DMS114 treated with DMSO at 0.1 percent for 48 hours (cell line): ENCODE measurements around the gene ZNF646.

Experiments
- DNase-seq: peaks from one replicate; lab custom pipeline; 2025; ENCODE audit not compliant: unreplicated experiment; lab: John Stamatoyannopoulos, UW

The ZNF646 gene

DNA sequence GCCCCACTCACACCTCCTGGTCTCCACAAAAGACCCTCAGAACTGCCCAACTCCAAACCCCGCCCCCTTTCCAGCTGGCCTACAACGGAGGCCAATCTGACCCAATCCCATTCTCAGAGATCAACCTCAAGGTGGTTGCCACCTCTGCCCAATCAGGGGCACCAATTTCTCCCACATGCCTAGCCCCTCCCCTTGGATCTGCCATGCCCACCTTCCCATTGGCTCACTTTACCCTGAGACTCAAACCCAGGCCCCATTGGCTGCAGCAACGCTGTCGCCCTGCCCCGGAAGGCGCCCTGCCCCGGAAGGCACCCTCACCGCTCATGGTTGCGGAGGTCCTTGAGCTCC, 10.8 kb upstream of the ZNF646 start:
- no peak for DNase-seq

DNA sequence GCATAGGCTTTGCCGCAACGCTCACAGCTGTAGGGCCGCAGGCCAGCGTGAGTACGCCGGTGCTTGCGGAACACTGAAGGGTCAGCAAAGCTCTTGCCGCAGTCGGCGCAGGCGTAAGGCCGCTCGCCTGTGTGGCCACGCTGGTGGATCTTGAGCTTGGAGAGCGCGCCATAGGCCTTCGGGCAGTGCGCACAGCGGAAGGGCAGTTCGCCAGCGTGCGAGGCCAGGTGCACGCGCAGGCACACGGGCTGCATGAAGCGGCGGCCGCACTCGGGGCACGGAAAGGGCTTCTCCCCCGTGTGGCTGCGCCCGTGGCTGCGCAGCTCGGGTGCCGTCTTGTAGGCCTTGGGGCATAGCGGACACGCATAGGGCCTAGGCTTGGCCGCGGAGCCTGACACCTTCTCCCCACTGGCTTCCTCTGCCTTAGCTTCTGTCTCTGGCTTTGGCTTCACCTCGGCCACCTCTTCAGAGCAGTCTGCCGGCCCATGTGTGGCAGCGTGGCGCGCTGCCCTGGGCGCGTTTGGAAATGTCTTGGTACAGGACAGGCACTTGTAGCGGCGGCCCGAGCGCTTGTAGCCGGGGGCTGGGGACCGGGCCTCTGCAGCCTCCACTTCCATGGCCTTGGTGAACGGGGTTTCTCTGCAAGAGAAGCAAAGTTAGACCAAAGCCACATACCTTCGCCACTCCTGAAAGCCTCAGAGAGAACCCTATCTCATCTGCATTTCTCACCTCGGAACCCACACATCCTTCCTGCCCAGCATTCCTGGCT, 10.2 kb upstream of the ZNF646 start:
- DNase-seq, result no peak

DNA sequence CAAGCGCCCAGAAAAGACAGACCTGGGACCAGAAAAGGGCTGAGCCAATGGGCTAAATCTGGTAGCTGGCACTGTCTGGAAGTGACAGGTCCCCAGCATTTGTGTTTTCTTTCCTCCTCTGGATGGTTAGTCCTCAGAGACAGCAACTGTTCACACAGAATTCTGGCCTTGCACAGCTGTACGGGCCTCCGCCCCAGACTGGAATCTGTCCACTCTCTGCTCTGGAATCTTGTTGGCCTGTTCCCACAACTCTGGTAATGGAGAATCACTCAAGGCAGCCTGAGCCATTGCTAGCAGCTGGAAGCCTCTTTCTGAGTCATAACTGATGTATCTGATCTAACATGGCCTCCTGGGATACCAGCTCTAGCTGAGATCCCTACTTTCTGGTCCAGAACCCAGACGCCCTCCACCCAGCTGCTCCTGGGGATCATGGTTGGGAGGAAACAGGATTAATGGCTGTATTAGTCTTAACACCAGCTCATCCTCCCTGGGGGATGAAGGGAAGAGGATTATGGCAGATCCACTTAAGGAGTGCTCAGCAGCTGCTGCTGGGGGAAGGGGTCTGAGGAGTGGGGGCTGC, 9.2 kb upstream of the ZNF646 start:
- no peak for DNase-seq

DNA sequence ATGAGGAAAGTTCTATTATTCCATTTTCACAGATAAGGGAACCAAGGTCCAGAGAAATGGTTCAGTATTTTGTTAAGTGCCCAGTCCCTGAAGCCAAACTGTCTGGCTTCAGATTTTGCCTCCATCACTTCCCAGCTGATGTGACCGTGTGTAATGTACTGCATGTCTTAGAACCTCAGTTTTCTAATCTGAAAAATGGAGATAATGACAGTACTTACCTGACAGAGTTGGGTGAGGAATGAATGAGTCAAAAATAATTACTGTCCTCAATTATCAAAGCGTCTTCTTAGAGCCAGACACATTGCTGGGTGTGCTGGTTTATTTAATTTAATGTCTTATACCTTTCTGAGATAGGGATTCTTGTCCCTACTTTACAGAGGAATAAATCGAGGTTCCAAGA, 6.9 kb upstream of the ZNF646 start:
- no peak for DNase-seq

DNA sequence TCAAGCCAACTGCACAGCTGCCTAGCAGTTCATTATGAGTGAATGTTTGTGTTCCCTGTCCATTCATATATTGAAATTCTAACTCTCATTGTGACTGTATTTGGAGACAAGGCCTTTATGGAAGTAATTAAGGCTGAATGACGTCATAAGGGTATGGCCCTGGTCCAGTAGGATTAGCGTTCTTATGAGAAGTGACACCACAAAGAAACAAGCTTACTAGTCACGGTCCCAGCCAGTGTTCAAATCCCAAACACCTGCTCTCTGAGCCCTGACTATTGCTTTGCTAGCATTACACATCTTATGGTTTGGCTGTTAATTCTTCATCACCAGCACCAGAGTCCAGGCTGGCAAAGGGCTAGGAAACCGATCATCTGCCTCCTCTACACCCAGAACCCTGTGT, 2.4 kb upstream of the ZNF646 start:
- DNase-seq, result peak; percentile 13

DNA sequence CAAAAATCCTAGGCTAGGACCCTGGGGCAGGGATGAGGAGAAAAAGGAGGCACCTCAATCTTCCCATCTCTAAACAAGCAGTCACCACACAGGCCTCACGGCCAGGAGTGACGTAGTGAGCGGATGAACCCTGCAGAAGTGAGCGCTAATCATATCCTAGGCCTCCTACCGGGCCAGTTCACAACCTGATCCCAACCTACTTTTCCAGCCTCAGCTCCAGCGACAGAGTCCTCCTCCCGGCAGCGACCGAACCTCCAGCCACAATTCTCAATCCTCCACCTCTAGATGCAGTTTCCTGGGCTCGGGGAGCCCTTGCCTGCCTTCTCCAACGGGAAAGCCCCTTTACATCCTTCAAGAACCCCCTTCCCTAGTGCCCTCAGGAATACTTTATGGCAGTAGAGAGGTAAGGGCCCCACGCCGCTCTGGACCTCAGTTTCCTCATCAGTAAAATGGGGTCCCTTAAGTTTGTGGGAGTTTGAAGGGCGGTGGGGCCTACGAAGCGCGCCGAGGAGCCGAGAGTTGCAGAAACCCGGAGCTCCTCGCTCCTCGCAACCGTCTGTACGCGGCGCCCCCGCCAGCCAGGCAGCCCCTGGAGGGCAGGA, 1.6 kb upstream of the ZNF646 start:
- DNase-seq, result no peak

DNA sequence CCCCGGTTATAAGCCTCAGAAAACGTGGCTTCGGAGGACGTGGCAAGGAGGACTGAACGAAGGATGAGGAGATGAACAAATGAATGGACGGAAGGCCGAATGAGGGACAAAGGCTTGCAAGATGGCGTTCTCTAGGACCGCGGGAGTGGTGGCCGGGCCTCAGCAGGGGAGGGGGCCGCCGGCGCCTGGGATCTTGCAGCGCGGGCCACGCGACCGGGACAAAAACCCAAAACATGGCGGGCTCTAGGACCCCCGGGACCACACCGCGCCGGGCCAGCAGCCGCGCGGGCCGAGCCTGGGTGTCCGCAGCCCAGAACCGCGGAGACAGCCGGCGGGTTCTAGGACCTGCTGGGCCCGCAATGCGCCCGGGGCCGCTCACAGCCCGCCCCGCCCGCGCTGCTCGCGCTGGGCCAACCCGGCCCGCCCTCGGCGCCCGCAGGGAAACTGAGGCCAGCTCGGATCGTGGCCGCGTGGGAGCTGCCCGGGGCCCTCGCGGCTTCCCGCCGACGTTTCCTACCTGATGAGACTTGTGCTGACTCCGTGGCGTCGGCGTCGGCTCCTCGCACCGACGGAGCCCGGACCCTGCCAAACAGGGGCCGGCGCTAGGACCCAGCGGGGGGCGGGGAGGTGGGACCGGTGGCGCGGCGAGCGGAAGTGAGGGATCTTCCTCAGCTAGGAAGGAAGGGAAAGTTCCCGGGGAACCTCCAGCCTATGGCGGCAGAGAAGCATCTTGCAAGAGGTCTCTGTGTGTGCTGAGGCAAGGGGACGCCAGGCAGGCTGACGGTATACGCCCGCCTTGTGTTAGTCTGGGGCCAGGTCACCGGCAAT, 866 bp upstream of the ZNF646 start:
- peak; percentile 73 for DNase-seq

DNA sequence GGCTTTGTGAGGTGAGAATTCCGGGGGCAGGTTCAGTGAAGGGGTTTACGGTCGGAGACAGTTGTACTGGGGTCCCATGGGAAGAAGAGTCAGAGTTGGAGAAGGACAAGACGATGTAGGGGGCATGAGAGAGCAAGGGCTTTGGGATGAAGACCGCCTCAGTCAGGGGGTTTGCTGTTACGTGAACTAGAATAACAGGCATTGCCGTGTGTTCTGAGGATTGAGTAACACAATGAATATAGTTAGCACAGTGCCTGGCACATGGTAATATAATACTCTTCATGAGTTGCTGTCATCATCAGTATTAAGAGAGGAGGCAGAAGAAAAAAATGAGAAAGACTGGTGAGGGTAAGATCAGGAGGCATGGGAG, 577 bp downstream of the ZNF646 start:
- no peak for DNase-seq

DNA sequence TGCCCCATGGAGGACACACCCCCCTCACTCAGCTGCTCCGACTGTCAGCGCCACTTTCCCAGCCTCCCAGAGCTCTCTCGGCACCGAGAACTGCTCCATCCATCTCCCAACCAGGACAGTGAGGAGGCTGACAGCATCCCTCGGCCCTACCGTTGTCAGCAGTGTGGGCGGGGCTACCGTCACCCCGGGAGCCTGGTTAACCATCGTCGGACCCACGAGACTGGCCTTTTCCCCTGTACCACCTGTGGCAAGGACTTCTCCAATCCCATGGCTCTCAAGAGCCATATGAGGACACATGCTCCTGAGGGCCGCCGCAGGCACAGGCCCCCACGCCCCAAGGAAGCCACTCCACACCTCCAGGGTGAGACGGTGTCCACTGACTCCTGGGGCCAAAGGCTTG, 2.1 kb downstream of the ZNF646 start:
- DNase-seq, result no peak

DNA sequence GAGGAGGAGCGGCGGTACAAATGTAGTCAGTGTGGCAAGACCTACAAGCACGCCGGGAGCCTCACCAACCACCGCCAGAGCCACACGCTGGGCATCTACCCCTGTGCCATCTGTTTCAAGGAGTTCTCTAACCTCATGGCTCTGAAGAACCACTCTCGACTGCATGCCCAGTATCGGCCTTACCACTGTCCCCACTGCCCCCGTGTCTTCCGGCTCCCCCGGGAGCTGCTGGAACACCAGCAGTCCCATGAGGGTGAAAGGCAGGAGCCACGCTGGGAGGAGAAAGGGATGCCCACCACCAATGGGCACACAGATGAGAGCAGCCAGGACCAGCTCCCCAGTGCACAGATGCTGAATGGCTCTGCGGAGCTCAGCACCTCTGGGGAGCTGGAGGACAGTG, 2.8 kb downstream of the ZNF646 start:
- no peak for DNase-seq

DNA sequence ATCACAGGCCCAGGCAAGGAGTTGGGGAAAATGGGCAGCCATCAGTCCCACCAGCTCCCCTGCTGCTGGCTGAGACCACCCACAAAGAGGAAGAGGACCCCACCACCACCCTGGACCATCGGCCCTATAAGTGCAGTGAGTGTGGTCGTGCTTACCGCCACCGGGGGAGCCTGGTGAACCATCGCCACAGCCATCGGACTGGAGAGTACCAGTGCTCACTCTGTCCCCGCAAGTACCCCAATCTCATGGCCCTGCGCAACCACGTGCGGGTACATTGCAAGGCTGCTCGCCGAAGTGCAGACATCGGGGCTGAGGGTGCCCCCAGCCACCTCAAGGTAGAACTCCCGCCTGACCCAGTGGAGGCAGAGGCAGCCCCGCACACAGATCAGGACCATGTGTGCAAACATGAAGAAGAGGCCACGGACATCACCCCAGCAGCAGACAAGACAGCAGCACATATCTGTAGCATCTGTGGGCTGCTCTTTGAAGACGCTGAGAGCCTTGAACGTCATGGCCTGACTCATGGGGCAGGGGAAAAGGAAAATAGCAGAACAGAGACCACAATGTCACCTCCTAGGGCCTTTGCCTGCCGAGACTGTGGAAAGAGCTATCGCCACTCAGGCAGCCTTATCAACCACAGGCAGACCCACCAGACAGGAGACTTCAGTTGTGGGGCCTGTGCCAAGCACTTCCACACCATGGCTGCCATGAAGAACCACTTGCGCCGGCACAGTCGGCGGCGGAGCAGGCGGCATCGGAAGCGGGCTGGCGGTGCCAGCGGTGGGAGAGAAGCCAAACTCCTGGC, 3.6 kb downstream of the ZNF646 start:
- no peak for DNase-seq

DNA sequence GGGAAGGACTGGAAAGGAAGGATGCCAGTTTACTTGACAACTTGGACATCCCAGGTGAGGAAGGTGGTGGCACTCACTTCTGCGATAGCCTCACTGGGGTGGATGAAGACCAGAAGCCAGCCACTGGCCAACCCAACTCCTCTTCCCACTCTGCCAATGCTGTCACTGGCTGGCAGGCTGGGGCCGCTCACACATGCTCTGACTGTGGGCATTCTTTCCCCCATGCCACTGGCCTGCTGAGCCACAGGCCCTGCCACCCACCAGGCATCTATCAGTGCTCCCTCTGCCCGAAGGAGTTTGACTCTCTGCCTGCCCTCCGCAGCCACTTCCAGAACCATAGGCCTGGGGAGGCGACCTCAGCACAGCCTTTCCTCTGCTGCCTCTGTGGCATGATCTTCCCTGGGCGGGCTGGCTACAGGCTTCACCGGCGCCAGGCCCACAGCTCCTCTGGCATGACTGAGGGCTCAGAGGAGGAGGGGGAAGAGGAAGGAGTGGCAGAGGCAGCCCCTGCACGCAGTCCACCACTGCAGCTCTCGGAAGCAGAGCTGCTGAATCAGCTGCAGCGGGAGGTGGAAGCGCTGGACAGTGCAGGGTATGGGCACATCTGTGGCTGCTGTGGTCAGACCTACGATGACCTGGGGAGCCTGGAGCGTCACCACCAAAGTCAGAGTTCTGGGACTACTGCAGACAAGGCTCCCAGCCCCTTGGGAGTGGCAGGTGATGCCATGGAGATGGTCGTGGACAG, 4.5 kb downstream of the ZNF646 start:
- no peak for DNase-seq

DNA sequence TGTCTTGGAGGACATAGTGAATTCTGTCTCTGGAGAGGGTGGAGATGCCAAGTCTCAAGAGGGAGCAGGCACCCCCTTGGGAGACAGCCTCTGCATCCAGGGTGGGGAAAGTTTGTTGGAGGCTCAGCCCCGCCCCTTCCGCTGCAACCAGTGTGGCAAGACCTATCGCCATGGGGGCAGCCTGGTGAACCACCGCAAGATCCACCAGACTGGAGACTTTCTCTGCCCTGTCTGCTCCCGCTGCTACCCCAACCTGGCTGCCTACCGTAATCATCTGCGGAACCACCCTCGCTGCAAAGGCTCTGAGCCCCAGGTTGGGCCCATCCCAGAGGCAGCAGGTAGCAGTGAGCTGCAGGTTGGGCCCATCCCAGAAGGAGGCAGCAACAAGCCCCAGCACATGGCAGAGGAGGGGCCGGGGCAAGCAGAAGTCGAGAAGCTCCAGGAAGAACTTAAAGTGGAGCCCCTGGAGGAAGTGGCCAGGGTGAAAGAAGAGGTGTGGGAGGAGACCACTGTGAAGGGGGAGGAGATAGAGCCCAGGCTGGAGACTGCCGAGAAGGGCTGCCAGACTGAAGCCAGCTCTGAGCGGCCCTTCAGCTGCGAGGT, 5.2 kb downstream of the ZNF646 start:
- DNase-seq, result no peak

DNA sequence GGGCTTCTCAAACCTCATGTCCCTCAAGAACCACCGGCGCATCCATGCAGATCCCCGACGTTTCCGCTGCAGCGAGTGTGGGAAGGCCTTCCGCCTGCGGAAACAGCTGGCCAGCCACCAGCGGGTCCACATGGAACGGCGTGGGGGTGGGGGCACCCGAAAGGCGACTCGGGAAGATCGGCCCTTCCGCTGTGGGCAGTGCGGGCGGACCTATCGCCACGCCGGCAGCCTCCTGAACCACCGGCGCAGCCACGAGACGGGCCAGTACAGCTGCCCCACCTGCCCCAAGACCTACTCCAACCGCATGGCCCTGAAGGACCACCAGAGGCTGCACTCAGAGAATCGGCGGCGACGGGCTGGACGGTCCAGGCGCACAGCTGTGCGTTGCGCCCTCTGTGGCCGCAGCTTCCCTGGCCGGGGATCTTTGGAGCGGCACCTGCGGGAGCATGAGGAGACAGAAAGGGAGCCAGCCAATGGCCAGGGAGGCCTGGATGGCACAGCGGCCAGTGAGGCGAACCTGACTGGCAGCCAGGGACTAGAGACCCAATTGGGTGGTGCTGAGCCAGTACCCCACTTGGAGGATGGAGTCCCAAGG, 5.9 kb downstream of the ZNF646 start:
- DNase-seq, result no peak

DNA sequence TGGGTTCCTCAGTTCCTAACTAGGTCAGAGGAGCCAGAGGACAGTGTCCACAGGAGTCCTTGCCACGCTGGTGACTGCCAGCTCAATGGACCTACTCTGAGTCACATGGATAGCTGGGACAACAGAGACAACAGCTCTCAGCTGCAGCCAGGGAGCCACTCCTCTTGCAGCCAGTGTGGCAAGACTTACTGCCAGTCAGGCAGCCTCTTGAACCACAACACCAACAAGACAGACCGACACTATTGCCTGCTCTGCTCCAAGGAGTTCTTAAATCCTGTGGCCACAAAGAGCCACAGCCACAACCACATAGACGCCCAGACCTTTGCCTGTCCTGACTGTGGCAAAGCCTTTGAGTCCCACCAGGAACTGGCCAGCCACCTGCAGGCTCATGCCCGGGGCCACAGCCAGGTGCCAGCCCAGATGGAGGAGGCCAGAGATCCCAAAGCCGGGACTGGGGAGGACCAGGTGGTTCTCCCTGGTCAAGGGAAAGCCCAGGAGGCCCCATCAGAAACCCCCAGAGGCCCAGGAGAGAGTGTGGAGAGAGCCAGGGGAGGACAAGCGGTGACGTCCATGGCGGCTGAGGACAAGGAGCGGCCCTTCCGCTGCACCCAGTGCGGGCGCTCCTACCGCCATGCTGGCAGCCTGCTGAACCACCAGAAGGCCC, 6.7 kb downstream of the ZNF646 start:
- no peak for DNase-seq

DNA sequence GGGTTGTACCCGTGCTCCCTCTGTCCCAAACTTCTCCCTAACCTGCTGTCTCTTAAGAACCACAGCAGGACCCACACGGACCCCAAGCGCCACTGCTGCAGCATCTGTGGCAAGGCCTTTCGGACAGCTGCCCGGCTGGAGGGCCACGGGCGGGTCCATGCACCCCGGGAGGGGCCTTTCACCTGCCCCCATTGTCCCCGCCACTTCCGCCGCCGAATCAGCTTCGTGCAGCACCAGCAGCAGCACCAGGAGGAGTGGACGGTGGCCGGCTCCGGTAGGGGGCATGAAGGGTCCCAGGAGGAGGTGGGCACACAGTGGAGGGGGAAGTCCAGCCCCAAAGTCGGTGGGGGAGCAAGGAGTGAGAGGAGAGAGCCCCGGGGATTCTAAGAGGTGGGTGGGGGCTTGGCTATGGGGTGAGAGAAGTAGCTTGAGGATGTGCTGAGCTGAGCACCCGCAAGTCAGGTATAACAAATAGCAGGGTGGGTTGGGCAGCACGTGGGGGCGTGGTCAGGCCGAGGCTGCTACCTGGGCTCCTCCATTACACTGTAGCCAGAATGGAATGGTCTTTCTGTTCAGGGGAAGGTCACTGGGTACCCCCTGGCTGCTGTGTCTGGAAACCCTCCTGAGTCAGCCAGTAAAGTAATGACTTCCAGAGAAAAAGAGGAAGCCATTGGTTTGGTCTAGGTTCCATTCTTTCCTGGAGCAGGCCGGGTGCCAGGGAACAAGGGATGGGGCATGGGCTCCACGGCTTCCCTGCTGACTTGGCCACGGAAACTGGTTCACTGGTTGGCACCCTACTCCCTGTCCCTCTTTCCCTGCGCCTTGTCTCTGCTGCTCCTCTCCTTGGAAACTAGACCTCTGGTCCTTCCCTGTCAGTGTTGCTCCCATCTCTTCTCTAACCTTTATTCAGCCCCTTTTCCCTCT, 7.5 kb downstream of the ZNF646 start:
- DNase-seq, result no peak

DNA sequence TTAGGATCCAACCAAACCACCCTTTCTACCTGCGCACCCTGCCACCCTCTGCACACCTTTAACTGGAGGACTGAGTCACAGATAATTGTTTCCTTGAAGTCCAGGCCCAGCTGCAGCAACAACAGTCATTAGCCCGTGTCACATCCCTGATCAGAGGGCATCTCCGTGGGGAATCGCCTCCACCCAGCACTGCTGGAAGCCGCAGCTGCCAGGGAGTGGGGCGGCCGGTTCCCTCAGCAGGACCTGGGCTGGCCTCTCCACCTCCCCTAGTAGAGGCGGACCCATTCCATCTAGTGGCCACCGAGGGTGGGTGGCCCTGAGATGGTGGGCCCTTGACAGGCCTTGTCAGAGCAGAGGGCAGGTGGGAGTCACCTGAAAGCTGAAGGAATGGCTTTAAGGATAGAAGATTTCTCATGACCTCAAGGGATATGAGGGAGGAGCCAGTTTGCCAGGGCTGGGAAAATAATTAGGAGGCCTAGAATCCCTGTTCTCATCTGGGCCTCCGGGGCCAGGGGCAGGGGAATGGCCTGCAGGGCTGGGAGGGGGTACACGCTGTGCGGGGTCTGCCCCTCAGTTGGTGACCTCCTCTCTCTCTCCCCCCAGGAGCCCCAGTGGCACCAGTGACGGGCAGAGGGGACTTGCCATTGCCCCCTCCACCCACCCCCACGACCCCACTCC, 8.3 kb downstream of the ZNF646 start:
- DNase-seq, result no peak
